NK-92 treated with Interleukin-12 subunit alpha and Interleukin-12 subunit beta, amount 100 ng/mL, for 24 hours (cell line): Measurements from ENCODE around the gene TKTL1.
"Not testable (repeated sequence)": the region's sequence is repeated elsewhere in the genome, so short reads cannot be mapped to it uniquely, and the experiment has no call there.

Experiments used
- DNase-seq: peaks from one replicate; lab custom pipeline; 2025; lab: John Stamatoyannopoulos, UW

TKTL1 gene

DNA sequence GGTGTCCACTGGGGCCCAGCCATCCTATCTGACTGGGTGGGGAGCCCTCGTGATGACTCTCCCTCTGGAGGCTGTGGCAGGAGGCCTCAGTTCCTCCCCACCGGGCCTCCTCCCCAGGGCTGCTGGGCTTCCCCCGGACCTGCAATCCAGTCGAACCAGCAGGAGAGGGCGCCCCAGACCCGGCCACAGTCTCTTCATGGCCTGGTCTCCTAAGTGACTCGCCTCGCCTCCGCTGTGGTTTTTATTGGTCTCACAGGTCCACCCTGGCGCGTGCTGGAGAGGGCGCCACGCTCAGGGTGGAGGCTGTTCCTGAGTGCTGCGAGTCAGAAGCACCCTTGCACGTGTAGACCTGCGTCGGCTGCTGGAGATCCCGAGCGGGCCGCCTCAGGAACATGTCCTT lies 48.0 kb downstream of the TKTL1 start:
- DNase-seq: not testable (repeated sequence)

DNA sequence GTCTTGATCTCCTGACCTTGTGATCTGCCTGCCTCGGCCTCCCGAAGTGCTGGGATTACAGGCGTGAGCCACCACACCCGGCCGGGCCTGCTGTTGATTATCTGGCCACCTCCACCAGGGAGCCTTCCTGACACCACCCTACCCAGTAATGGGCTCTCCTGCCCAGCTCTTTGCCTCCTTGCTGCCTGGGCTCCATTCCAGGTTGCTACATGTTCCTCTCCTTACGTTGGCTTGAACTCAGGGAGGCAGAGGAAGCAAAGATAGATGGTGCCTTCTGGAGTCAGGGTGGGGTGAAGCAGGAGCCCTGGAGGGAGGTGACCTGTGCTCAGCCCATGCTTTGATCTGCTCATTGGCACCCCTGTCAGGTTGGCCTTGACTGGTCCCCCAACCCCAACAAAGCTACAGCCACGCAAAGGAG lies 52.5 kb downstream of the TKTL1 start:
- DNase-seq: no peak

DNA sequence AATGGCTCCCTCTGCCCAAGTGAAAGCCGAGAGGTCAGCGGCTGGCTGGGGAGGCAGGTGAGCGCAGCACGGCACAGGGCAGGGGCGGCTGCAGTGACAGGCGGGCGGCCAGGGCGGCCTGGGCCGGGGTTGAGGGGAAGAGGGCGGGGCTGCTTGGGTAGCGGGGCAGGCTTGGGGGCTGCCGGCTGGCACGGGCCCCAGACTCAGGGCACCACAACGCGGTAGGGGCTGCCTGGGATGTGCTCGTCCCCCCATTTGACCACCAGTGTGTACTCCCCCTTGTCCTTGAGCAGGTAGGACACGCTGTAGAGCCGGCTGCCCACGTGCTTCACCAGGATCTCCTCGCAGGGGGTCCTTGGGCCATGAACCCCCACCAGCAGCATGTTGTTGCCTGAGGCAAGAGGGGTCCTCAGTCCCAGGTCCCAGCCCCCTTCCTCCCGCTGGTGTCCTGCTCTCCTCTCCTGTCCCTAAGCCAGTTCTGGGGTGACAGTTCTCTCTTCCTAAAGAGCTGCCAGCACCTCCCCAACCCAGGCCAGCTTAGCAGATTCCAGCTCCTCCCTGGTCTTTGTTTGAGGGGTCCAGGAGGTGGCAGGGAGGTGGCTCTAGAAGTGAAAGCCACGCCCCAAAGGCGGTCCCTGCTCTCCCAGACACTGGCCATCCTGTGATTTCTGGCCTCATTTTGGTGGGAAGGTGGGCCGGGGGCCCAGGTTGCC lies 53.2 kb downstream of the TKTL1 start:
- no peak for DNase-seq

DNA sequence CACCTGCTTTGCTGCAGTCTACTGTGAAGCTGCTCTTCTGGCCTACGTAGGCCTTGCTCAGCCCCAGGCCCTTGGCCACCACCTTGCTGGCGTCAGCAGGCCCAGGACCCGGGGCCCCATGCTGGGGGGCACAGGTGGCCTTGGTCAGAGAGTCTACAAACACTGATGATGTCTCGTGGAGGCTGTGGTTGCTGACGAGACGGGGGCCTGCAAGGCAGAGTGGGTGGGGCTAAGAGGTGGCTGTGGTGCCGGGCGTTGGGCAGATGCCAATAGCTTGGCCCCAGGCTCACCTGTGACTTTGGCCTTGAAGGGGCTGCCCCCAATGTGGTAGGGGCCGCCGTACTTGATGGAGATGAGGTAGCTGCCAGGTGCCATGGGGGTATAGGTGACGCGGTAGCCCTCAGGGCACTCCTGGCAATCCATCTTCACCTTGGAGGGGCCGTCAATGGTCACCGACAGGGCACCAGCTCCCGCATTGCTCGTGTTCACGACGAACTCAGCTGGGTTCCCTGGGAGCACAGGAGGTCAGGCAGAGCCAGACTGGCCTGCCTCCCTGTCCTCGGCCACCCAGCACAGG lies 53.9 kb downstream of the TKTL1 start:
- no peak for DNase-seq

DNA sequence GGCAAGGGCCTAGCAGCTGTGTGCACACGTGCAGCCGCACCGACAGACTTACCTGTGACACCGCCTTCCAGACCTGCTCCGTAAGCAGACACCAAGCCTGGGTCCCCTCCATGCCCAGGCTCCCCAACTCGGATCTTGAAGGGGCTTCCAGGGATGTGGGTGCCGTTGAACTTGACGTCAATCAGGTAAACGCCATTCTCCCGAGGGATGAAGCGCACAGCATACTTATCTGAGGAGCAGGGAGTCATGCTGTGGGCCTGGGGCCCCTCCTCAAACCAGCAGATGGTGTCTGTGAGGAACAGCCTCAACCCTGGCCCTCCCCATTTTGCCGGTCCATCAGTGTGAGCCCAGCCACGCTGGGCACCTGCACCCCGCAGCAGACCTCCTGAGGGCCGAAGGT lies 54.4 kb downstream of the TKTL1 start:
- no peak for DNase-seq

DNA sequence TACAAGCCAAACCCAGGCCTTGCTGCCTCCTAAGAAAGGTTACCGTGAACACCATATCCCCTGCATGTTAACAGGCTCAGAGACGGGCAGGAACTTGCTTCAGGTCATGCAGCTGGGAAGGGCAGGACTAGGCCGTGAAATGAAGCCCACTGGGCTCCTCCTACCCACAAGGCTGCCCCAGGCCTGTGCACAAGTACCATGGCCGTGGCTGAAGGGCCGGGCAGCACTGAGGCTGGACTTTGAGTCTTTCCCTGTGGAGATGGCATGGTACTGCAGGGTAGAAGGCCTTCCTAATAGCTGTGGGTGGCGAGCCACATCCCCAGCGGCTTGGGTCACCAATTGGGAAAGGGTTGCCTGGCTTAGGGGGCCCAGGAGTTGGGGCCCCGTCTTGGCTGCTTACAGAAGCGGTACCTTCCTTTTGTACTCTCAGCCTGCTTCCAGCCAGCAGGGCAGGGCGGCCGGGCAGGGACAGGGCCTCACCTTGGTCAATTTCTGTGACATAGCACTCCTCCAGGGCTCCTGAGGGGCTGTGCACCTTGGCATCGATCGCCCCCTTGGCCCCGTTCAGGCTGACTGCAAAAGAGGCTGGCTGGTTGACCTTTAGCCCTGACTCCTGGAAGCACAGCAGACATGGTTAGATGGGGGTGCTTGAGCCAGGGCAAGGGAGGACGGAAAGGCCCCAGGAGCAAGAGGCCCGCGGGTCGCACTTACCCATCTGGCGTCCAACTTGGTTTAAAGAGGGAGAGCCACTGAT lies 55.0 kb downstream of the TKTL1 start:
- DNase-seq: no peak

DNA sequence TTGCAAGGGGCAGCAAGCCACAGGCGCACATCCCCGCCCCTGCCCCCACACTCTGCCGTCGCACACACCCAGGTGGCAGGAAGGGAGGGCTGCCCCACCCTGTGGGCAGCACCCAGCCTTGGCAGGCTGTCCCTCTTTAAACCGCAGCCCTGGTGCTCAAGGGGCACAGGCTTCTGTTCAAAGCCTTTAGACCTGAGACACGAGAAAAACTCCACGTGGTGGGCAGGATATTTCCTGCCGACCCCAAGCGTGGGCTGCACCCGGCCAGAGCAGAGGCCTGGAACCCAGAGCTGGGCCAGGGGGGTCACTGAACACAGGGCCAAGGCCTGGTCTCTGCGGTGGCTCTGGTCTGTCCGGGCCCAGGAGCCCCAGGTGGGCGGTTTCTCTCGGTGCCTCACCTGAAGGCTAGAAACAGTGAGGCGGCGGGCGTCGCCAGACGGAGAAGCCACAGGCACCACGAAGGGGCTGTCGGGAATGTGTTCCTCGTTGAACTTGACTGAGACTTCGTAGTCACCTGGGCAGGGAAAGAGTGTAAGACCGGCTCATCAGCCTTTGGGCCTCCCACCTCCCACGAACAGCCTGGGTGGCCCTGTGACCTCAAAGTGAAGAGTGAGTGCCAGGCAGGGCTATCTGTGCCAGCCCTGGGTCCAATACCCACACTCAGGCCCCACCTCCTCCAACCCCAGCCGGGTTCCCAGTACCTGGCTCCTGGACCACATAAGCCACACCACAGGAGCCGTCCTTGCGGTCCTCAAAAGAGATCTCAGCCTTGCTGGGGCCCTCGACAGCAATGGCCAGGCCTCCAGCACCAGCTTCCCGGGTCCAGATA lies 55.8 kb downstream of the TKTL1 start:
- DNase-seq: no peak

DNA sequence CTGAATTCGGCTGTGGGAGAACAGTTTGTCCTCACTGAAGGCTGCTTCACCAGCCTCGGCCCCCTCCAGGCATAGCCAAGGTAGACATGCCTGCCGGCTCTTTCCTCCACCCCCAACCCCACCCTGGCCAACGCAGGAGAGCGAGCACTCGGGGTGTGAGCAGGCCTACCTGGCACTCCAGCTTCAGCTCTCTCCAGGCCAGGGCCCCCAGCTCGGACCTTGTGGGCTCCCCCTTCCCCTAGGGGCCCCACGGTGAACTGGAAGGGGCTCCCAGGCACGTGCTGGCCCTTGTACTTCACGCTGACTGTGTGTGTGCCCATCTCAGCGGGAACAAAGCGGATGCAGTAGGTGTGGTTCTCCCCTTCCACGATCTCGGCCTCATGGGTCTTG lies 56.4 kb downstream of the TKTL1 start:
- DNase-seq: no peak

DNA sequence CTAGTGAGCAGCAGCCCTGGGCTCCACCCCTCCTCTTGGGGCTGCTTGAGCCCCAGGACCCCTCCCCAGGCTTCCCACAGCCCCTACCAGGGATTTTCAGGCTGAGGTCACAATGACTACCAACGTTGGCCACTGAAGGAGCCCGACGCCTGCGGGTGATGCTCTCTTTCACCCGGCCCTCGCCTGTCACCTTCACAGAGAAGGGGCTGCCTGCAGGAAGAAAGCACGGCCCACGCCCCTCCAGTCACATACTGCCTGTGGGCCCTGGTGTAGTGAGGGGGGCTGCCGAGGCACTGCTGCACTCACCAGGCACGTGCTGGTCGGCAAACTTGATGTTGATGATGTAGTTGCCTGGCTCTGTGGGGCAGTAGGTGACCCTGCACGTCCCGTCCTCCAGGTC lies 56.9 kb downstream of the TKTL1 start:
- no peak for DNase-seq

DNA sequence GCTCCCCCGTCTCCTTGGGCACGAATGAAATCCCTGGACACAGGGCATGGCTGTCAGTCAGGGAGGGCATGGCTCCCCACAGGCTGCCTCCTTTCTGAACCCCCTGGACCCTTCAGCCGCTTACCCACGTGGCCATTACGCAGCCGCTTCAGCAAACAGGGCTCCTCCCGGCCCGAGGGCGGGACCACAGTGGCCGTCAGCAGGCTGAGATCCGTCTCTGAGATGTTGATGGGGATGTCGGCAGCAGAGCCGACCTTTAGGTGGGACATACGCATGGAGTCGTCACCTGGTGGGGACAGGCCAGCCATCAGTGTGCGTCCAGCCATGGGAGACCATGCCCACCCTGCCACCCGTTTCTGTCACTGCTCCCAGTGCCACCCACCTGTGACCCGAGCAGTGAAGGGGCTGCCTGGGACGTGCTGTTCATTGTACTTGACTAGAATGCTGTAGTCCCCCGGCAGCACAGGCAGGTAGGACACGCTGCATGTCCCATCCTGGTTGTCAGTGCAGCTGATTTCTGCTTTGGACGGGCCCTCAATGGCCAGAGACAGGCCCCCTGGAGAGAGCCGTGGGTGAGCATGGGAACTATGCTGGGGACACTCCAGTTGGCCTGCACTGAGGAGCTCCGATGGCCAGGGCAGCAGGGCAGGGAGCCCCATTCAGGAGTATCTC lies 57.7 kb downstream of the TKTL1 start:
- no peak for DNase-seq

DNA sequence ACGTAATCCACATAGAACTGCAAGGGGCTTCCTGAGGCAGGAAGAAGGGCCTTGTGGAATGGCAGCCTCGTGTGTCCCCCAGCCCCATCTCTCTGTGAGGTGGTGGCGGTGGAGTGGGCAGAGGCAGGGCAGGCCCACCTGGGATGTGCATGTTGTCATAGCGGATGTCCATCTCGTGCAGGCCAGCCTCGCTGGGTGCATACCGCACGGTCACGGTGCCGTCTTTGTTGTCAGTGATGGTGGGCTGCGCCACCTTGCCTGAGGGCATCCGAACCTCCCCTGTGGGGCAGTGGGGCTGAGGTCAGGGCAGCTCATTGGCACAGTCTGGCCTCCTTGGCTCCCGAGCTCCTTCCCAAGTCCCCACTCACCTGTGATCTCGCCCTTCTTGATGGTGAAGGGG lies 58.4 kb downstream of the TKTL1 start:
- DNase-seq: no peak

DNA sequence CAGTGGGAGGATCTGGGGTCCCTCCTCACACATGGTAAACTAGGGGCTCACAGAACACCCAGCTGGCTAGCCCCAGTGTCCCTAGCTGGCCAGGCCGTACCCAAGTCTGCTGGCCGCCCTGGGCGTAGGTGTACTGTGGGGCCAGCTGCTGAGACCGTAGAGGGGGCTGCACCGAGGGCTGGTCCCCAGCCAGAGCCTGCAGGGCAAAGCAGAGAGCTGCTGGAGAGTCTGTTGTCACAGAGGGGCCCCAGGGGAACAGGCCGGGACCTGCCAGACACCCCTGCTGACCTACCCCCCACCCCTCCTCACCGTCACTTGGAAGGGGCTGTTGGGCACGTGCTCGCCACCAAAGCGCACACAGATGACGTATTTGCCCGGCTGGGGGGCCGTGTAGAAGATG lies 58.9 kb downstream of the TKTL1 start:
- DNase-seq: no peak

DNA sequence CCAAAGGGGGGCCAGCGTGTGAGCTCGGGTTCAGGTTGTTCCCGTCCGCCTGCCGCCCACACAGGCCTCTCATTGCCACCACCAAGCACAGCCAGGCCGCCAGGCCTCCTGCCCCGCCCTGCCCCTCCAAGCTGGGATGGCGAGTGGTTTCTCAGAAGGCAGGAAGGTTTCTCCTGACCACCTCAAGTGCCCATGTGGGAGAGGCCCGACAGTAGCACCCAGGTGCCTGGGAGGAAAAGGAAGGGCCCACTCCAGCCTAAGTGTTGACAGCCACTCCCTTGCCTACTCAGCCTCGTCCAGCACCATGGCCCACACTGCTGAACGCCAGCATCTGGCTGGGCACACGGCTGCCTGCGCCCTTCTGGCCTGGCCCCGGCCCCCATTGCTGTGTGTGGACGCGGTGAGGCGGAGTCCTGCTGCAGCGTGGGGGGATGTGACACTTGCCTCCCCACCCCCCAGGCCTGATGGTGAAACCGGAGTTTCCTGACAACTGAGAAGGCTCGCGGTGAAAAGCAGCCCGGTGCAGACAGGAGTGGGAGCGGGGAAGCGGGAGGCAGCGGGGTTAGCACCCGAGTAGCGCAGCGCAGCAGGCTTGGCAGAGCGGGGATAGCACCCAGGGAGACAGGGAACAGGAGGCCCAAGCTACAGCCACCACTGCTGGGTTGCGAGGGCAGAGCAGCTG lies 59.6 kb downstream of the TKTL1 start:
- DNase-seq: no peak

DNA sequence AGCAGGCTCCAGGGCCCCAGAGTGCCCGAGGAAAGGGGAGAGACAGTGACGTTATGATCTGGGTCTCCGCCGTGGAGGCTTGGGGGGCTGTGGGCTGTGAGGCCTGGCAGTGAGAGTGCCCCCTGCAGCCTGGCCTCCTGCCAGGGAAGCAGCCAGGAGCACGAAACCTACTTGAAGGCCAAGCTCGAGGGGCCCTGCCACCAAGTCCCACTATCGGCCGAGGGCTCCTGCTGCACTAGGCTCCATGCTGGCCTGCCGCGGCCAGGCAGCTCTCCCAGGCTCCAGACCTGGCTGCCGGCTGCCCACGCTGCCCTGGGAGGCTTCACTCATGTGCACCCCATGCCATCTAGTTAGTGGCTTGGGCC lies 60.2 kb downstream of the TKTL1 start:
- DNase-seq: no peak

DNA sequence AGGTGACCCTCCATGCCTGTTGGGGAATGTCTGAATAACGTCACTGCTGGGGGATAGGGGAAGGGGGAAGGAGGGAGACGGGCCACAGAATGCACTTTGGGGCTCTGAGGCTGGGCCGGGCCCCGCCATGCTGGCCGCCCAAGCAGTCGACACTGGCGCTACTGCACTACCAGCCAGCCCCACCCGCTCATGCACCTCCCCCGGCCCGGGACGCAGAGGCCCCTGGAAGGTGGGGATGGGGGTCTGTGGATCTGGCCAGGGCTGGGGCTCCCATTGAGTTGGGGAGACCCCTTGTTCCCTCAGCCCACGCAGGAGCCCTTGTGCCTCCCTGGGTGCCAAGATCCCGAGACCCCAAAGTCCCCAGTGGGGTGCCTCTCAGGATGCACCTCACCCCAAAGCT lies 61.0 kb downstream of the TKTL1 start:
- no peak for DNase-seq

DNA sequence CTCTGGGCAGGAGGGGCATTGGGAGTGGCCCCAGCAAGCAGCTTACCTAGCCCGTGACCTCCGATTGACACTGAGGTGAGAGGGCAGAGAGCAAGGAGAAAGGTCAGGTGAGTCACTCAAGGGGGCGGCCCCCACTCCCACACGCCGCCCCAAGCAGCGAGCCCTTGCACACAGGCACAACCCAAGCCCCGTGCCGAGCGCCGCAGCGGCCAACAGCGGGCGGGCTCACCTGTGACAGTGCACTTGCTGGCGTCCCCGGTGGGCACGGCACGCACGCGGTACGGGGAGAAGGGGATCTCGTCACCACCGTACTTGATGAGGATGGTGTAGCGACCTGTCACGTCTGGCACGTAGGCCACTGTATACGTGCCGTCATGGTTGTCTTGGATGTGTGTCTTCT lies 61.6 kb downstream of the TKTL1 start:
- no peak for DNase-seq

DNA sequence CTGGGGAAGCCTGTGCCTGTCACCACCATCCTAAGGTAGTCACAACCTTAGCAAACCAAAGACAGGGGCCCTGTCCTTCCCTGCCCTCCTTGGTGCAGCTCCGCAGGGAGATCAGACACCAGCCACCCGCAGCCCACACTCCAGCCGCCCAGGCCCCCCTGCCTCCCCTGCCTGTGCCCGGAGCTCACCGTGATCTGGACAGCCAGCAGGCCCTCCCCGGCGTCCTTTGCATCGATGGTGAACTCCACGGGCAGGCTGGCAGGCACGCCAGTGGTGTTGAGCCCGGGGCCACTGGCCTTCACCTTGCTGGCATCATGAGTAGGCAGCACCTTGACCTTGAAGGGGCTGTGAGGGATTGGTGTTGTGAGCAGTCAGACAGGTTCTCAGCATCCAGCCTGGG lies 62.4 kb downstream of the TKTL1 start:
- DNase-seq: no peak

DNA sequence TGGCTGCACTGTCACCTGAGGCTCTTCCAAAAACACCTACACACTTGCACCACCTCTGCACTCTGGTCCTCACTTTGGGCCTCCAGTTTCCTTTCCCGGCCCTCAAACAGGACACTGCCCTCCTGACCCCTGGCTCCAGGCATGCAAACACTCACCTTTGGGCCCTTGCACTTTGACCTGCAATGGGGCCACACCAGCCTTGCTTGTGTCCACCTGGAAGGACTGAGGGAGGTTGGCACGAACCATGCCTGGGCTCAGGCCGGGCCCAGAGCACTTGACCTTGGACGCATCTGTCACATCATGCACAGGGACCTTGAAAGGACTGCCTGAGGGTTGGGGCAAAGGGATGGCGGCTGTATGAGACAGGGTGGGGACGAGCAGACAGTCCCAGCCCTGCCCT lies 63.2 kb downstream of the TKTL1 start:
- no peak for DNase-seq

DNA sequence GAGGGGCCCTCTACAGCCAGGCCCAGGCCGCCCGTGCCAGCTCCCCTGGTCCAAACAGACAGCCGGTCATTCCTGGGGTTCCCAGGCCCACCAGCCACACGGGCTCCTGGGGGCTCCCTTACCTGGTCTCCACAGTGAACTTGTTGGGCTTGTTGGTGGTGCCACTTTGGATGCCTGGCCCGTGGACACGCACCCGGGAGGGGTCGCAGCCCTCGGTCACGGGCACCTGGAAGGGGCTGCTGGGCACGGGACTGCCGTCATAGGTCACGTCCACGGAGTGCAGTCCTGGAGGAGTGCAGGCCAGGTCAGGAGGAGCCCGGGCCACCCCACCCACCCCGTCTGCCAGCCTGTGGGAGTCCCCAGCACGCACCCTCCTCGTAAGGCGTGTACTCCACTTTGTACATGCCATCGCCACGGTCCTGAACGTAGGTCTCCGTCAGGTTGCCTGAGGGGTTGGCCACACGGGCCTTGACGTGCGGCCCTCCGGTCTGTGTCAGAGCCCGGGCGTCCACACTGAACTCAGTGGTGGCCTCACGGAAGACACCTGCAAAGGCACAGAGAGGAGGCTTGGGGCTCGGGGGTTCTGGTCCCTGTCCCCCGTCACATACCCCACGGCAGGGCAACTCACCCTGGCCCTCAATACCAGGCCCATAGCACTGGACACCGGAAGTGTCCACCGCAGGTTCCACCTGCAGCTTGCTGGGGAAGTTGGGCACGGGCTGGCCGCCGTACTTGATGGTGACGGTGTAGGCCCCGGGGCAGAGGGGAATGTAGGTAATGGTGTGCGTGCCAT lies 64.0 kb downstream of the TKTL1 start:
- DNase-seq: no peak

DNA sequence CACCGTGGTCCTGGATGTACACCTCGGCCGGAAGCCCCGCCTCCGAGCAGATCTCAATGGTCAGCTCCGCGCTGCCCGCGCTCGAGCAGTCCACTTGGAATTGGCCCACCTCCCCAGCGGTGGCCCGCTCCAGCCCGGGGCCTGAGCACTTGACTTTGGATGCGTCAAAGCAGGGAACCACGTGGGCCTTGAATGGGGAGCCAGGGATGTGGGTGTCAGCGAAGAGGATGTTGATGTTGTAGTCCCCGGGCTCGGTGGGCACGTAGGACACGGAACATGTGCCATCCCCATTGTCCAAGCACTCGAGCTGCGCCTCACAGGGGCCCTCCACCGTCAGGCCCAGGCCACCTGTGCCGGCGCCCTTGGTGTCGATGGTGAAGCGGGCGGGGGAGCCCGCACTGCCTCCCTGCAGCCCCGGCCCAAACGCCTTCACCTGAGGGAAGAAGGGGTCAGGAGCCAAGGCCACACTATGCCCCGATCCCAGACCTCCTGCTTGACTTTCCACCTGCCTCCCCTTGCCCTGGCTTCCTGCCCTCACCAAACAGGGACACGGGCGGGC lies 64.6 kb downstream of the TKTL1 start:
- no peak for DNase-seq
